Colonic mucosa (tissue), 4 donors: ENCODE results near the gene DTX1. TPM values are rescaled to one million over a fixed set of nuclear protein-coding genes. Genes with fewer than 3 reads are reported as not detected.

ENCODE experiments used
- DNase-seq: peaks from one replicate; pipeline ENCODE4 v3.0.0-alpha.2; 2020
- H3K27ac ChIP-seq: fragments of 200-600 bp; one replicate; pipeline ENCODE4 v1.8.0; 2021
- H3K27me3 ChIP-seq: fragments of 200-600 bp; one replicate; pipeline ENCODE4 v1.8.0; 2021
- H3K36me3 ChIP-seq: fragments of 200-600 bp; one replicate; pipeline ENCODE4 v1.8.0; 2021
- H3K4me1 ChIP-seq: fragments of 200-600 bp; one replicate; pipeline ENCODE4 v1.8.0; 2021; ENCODE audit warnings: mild to moderate bottlenecking
- H3K4me3 ChIP-seq: fragments of 200-600 bp; one replicate; pipeline ENCODE4 v1.8.0; 2021
- H3K9ac ChIP-seq, 2 donors: one replicate each; pipeline ENCODE4 v1.7.0; 2013; ENCODE audit warnings: control low read depth in 2 of 2, low read depth in 2 of 2, low read length in 2 of 2
- H3K9me3 ChIP-seq: fragments of 200-600 bp; one replicate; pipeline ENCODE4 v1.8.0; 2021
- CTCF ChIP-seq: fragments of 200-600 bp; IDR thresholded peaks from one replicate; pipeline ENCODE4 v1.8.0; 2022; ENCODE audit warnings: antibody characterized with exemption, mild to moderate bottlenecking
- intact Hi-C: fragments of 100-400 bp; cut with DNase I; formaldehyde crosslinking; loops from one replicate; pipeline ENCODE4 v1.14.1; 2022
- total RNA-seq, 2 donors: library from RNA; stranded (reverse); fragmentation: NEBNext Ultra II Directional in 1 of 2; extraction: Animal tissue kit (Norgen Biotek cat#: 25700) in 1 of 2; gene quantifications; one replicate each; pipeline ENCODE4 v1.2.1, GENCODE V29; 2021
- donor health status: healthy.
- donor health status: DM: no; HTN: no; CAD: no.
- donor health status: DM: no; HTN: no; CAD: no.

Gene DTX1
- total RNA-seq, 2 donors from 2014 or later, result 0.82 to 1.3 TPM

GRCh38 chr12:113081873-113082272, 25.3 kb downstream of the DTX1 start:
- H3K36me3 ChIP-seq, result no peaks in the 10 kb centered on the region
- H3K9ac ChIP-seq, result no peak overlapping the region
- H3K27me3 ChIP-seq, result peaks cover 8% of the 10 kb centered on the region
- H3K27ac ChIP-seq, result no peak overlapping the region
- H3K4me1 ChIP-seq, result no peaks in the 10 kb centered on the region
- H3K4me3 ChIP-seq, result no peak overlapping the region
- no peak for TF ChIP-seq CTCF
- no peaks in the 10 kb centered on the region for H3K9me3 ChIP-seq
- no peak for DNase-seq
- intact Hi-C loops, result no loop called here

- intact Hi-C loops, result no loop called here
- no peaks in the 10 kb centered on the region for H3K4me1 ChIP-seq
- no peak overlapping the region for H3K4me3 ChIP-seq
- no peaks in the 10 kb centered on the region for H3K9me3 ChIP-seq
- no peak overlapping the region for H3K27ac ChIP-seq
- no peak overlapping the region for H3K9ac ChIP-seq
- H3K27me3 ChIP-seq, result peaks cover 8% of the 10 kb centered on the region
- TF ChIP-seq CTCF, result no peak
- DNase-seq, result no peak
- H3K36me3 ChIP-seq, result no peaks in the 10 kb centered on the region
These were observed 26.1 kb downstream of the DTX1 start for GRCh38 chr12:113082486-113083148.

- intact Hi-C loops, result no loop called here
- Histone ChIP-seq H3K9ac (no peak overlapping the region), H3K27ac (no peak overlapping the region), H3K4me1 (no peaks in the 10 kb centered on the region), H3K36me3 (no peaks in the 10 kb centered on the region), H3K27me3 (no peaks in the 10 kb centered on the region), H3K9me3 (no peaks in the 10 kb centered on the region), H3K4me3 (no peak overlapping the region)
- TF ChIP-seq CTCF, result no peak
- no peak for DNase-seq
These were observed 27.4 kb downstream of the DTX1 start for GRCh38 chr12:113083863-113084435.

- TF ChIP-seq CTCF, result no peak
- Histone ChIP-seq H3K36me3 (no peaks in the 10 kb centered on the region), H3K27ac (no peak overlapping the region), H3K9me3 (no peaks in the 10 kb centered on the region), H3K4me3 (no peak overlapping the region), H3K27me3 (no peaks in the 10 kb centered on the region), H3K9ac (no peak overlapping the region), H3K4me1 (no peaks in the 10 kb centered on the region)
- DNase-seq, result no peak
- intact Hi-C loops, result no loop called here
These were observed 30.0 kb downstream of the DTX1 start for GRCh38 chr12:113086249-113087164.

- no peaks in the 10 kb centered on the region for H3K27me3 ChIP-seq
- no peak overlapping the region for H3K27ac ChIP-seq
These were observed 30.7 kb downstream of the DTX1 start for GRCh38 chr12:113087193-113087592.

More at GRCh38 chr12:113087193-113087592, 30.7 kb downstream of the DTX1 start:
- Histone ChIP-seq H3K4me1 (no peaks in the 10 kb centered on the region), H3K4me3 (no peak overlapping the region), H3K9me3 (no peaks in the 10 kb centered on the region), H3K36me3 (no peaks in the 10 kb centered on the region), H3K9ac (no peak overlapping the region)
- DNase-seq, result no peak
- TF ChIP-seq CTCF, result no peak
- intact Hi-C loops, result no loop called here
